T-cell (primary cell): ENCODE results near the gene SYCE3. TPM values are rescaled to one million over a fixed set of nuclear protein-coding genes. Genes with fewer than 3 reads are reported as not detected.

Experiments
- ATAC-seq, 4 experiments: fragments of 200-7000 bp in 3 of 4; fragments of 150-1000 bp in 1 of 4; cut with Tn5 transposase; replicated peaks in 1 of 4; 1 replicate in 3 of 4; 2 replicates in 1 of 4; pipeline ENCODE4 v1.10.0; 2021; ENCODE audit warnings: moderate library complexity in 3 of 4, mild to moderate bottlenecking in 2 of 4, moderate number of reproducible peaks in 1 of 4
- CTCF ChIA-PET, 2 donors: fragments of 300-600 bp; sonication (Branson Sonifier 250); formaldehyde crosslinking; loops; one replicate each; lab custom pipeline; 2022; ENCODE audit warnings: antibody characterized with exemption in 2 of 2; lab: Charles Lee
- POLR2A ChIA-PET, 2 donors: fragments of 300-600 bp; sonication (Branson Sonifier 250); formaldehyde crosslinking; loops; one replicate each; lab custom pipeline; 2022; ENCODE audit warnings: antibody characterized with exemption in 2 of 2; lab: Charles Lee
- DNase-seq, 35 experiments: peaks; one replicate each; pipeline versions ENCODE4 v3.0.0 to v3.0.0-alpha.2; 2013 to 2023
- H3K27ac ChIP-seq: one replicate; pipeline ENCODE4 v1.5.1; 2013; ENCODE audit warnings: low read length
- H3K27me3 ChIP-seq, 2 experiments: replicated peaks in 1 of 2; 1 replicate in 1 of 2; 2 replicates in 1 of 2; pipeline versions ENCODE4 v1.6.1 to v1.7.0; 2013; ENCODE audit warnings: low read length in 1 of 2, mixed read lengths in 1 of 2; ENCODE audit not compliant: control insufficient read depth in 2 of 2, insufficient read depth in 2 of 2; ENCODE audit errors: extremely low read depth in 1 of 2
- H3K36me3 ChIP-seq, 2 donors: 1 replicate in 1 of 2; 2 replicates in 1 of 2; pipeline versions ENCODE4 v1.6.1 to v1.7.0; 2013; ENCODE audit warnings: low read length in 1 of 2; ENCODE audit not compliant: control insufficient read depth in 2 of 2, insufficient read depth in 1 of 2; ENCODE audit errors: extremely low read depth in 1 of 2
- H3K4me1 ChIP-seq, 2 experiments: 1 replicate in 1 of 2; 2 replicates in 1 of 2; pipeline versions ENCODE4 v1.6.1 to v1.7.0; 2013; ENCODE audit warnings: low read length in 2 of 2, mixed read lengths in 1 of 2; ENCODE audit not compliant: insufficient read depth in 2 of 2, control insufficient read depth in 1 of 2; ENCODE audit errors: extremely low read depth in 1 of 2
- H3K4me3 ChIP-seq, 2 donors: 1 replicate in 1 of 2; 2 replicates in 1 of 2; pipeline versions ENCODE4 v1.5.1 to v1.7.0; 2013; ENCODE audit warnings: mild to moderate bottlenecking in 2 of 2, low read length in 1 of 2, moderate library complexity in 1 of 2; ENCODE audit not compliant: control insufficient read depth in 1 of 2; ENCODE audit errors: extremely low read depth in 1 of 2
- H3K9me3 ChIP-seq: 2 replicates; pipeline ENCODE4 v1.7.0; 2013
- H3K27ac Mint-ChIP-seq, 2 donors: one replicate each; pipeline ENCODE4 v1.8.0; 2020 to 2021; ENCODE audit warnings: mild to moderate bottlenecking in 2 of 2, mixed read lengths in 2 of 2
- H3K27me3 Mint-ChIP-seq, 2 donors: one replicate each; pipeline ENCODE4 v1.8.0; 2021 to 2022; ENCODE audit warnings: mixed read lengths in 2 of 2
- H3K36me3 Mint-ChIP-seq: one replicate; pipeline ENCODE4 v1.8.0; 2021; ENCODE audit warnings: mixed read lengths
- H3K4me1 Mint-ChIP-seq, 3 donors: one replicate each; pipeline ENCODE4 v1.8.0; 2020 to 2022; ENCODE audit warnings: mixed read lengths in 3 of 3, mild to moderate bottlenecking in 1 of 3
- H3K4me3 Mint-ChIP-seq, 3 donors: one replicate each; pipeline ENCODE4 v1.8.0; 2020 to 2022; ENCODE audit warnings: mild to moderate bottlenecking in 3 of 3, mixed read lengths in 3 of 3, moderate library complexity in 3 of 3
- H3K9me3 Mint-ChIP-seq, 3 donors: one replicate each; pipeline ENCODE4 v1.8.0; 2020 to 2022; ENCODE audit warnings: mixed read lengths in 3 of 3
- WGBS: methylation state at CpG from one replicate; pipeline ENCODE4 v1.1.5; 2013; ENCODE audit warnings: missing lambda C conversion rate; ENCODE audit not compliant: insufficient coverage; 5-methylcytosine and 5-hydroxymethylcytosine counted together
- total RNA-seq, 35 experiments: library from RNA in 6 of 35; stranded (reverse) in 6 of 35; fragments of 120-200 nt in 1 of 35; gene quantifications; one replicate each; pipeline versions ENCODE4 v1.2.1 to v1.2.4 and lab custom pipeline; 2013 to 2026

Gene SYCE3
- not detected for total RNA-seq
- total RNA-seq (2013), result not detected
- total RNA-seq (lab: John Stamatoyannopoulos, UW), result 0 to 0.21 (median 0) reads per million in 29 experiments

GRCh38 chr22:50562523-50563412 lies at the start of gene SYCE3:
Gene SYCE3 (minus strand): TSS chr22:50562919. CDS start chr22:50556405, 6,514 bp downstream.
- Histone ChIP-seq H3K4me3 (peak within 1 kb of the TSS; percentile 81 to 83), H3K27ac (peak within 1 kb of the TSS; percentile 52), H3K36me3 (no peaks in the 10 kb centered on the region), H3K9me3 (no peaks in the 10 kb centered on the region), H3K4me1 (peaks cover 0 to 17% of the 10 kb centered on the region in 2 experiments), H3K27me3 (peaks cover 0 to 5% of the 10 kb centered on the region in 2 experiments)
- H3K27ac Mint-ChIP-seq, result peak within 1 kb of the TSS; percentile 88 to 89
- H3K27me3 Mint-ChIP-seq, result no peaks in the 10 kb centered on the region
- no peaks in the 10 kb centered on the region for H3K36me3 Mint-ChIP-seq
- ChIA-PET CTCF (interaction anchor here in 1 of 2 donors (0.5 to 2.3 kb wide), 10 partner anchors 15 to 229 kb away, joined by 3 to 15 read pairs (median 4); partner anchors contain the start of genes LMF2 and SCO2), POLR2A (interaction anchor here in 1 of 2 donors (0.5 to 1.2 kb wide), 4 partner anchors 14 to 57 kb away, joined by 4 to 7 read pairs (median 4); partner anchors contain the start of gene NCAPH2)
- H3K4me1 Mint-ChIP-seq, result peaks cover 17 to 20% (median 17%) of the 10 kb centered on the region in 3 donors
- ATAC-seq (peak; percentile 93 to 98 (median 95)), DNase-seq (peak; percentile 89 to 98 (median 96))
- peak within 1 kb of the TSS; percentile 90 to 93 (median 90) for H3K4me3 Mint-ChIP-seq
- WGBS, result 2% methylated on average over 50 of the region's 61 CpGs
- no peaks in the 10 kb centered on the region for H3K9me3 Mint-ChIP-seq

GRCh38 chr22:50612168-50612527 lies 49.4 kb upstream of the SYCE3 start:
- CTCF ChIA-PET, result interaction anchor here in 1 of 2 donors (0.8 kb wide), 1 partner anchor 9 kb away, joined by 3 read pairs; no protein-coding TSS in a partner anchor
- Mint-ChIP-seq H3K27me3 (peaks cover 22 to 31% of the 10 kb centered on the region in 2 donors), H3K27ac (no peak overlapping the region), H3K9me3 (no peaks in the 10 kb centered on the region), H3K36me3 (no peaks in the 10 kb centered on the region), H3K4me3 (no peak overlapping the region), H3K4me1 (peaks cover 4 to 7% (median 6%) of the 10 kb centered on the region in 3 donors)
- H3K27me3 ChIP-seq, result peaks cover 0 to 44% of the 10 kb centered on the region in 2 experiments
- no peak overlapping the region for H3K27ac ChIP-seq
- H3K36me3 ChIP-seq, result no peaks in the 10 kb centered on the region
- no peaks in the 10 kb centered on the region for H3K4me1 ChIP-seq
- DNase-seq (no peak), ATAC-seq (no peak)
- POLR2A ChIA-PET, result no interaction called here
- WGBS, result 73% methylated on average over 4 of the region's 6 CpGs
- H3K4me3 ChIP-seq, result no peak overlapping the region
- no peaks in the 10 kb centered on the region for H3K9me3 ChIP-seq

GRCh38 chr22:50611341-50612060 lies 48.8 kb upstream of the SYCE3 start:
- POLR2A ChIA-PET, result no interaction called here
- no peaks in the 10 kb centered on the region for H3K36me3 ChIP-seq
- H3K4me1 ChIP-seq, result no peaks in the 10 kb centered on the region
- H3K27ac ChIP-seq, result no peak overlapping the region
- Mint-ChIP-seq H3K4me3 (no peak overlapping the region), H3K27me3 (peaks cover 25 to 36% of the 10 kb centered on the region in 2 donors), H3K27ac (no peak overlapping the region), H3K9me3 (no peaks in the 10 kb centered on the region), H3K4me1 (peaks cover 4 to 7% (median 6%) of the 10 kb centered on the region in 3 donors), H3K36me3 (no peaks in the 10 kb centered on the region)
- DNase-seq, result no peak
- H3K27me3 ChIP-seq, result peaks cover 0 to 51% of the 10 kb centered on the region in 2 experiments
- CTCF ChIA-PET, result no interaction called here
- no peak overlapping the region for H3K4me3 ChIP-seq
- WGBS, result 86% methylated on average over 23 of the region's 26 CpGs
- no peaks in the 10 kb centered on the region for H3K9me3 ChIP-seq
- ATAC-seq, result no peak

GRCh38 chr22:50610581-50610980 lies 47.9 kb upstream of the SYCE3 start:
- CTCF ChIA-PET, result no interaction called here
- ATAC-seq (no peak), DNase-seq (no peak)
- H3K27me3 ChIP-seq, result peaks cover 0 to 60% of the 10 kb centered on the region in 2 experiments
- Mint-ChIP-seq H3K4me1 (peaks cover 4 to 7% (median 6%) of the 10 kb centered on the region in 3 donors), H3K27ac (no peak overlapping the region), H3K9me3 (no peaks in the 10 kb centered on the region), H3K27me3 (peaks cover 25 to 45% of the 10 kb centered on the region in 2 donors), H3K36me3 (no peaks in the 10 kb centered on the region), H3K4me3 (no peak overlapping the region)
- 91% methylated on average over 8 of the region's 17 CpGs for WGBS
- POLR2A ChIA-PET, result no interaction called here
- no peak overlapping the region for H3K27ac ChIP-seq
- no peaks in the 10 kb centered on the region for H3K4me1 ChIP-seq
- H3K36me3 ChIP-seq, result no peaks in the 10 kb centered on the region
- H3K4me3 ChIP-seq, result no peak overlapping the region
- H3K9me3 ChIP-seq, result no peaks in the 10 kb centered on the region

- ATAC-seq, result no peak
- Histone ChIP-seq H3K4me1 (no peaks in the 10 kb centered on the region), H3K27ac (no peak overlapping the region), H3K27me3 (peaks cover 0 to 65% of the 10 kb centered on the region in 2 experiments), H3K36me3 (no peaks in the 10 kb centered on the region), H3K9me3 (no peaks in the 10 kb centered on the region), H3K4me3 (no peak overlapping the region)
- Mint-ChIP-seq H3K9me3 (no peaks in the 10 kb centered on the region), H3K36me3 (no peaks in the 10 kb centered on the region), H3K4me1 (peaks cover 4 to 7% (median 6%) of the 10 kb centered on the region in 3 donors), H3K4me3 (no peak overlapping the region), H3K27ac (no peak overlapping the region), H3K27me3 (peaks cover 25 to 50% of the 10 kb centered on the region in 2 donors)
- ChIA-PET CTCF (interaction anchor here in 1 of 2 donors (0.7 kb wide), 1 partner anchor 280 kb away, joined by 3 read pairs; no protein-coding TSS in a partner anchor), POLR2A (no interaction called here)
- WGBS, result 79% methylated on average over 11 of the region's 11 CpGs
- no peak for DNase-seq
Observed at GRCh38 chr22:50610041-50610451, 47.3 kb upstream of the SYCE3 start.

GRCh38 chr22:50609599-50609998 lies 46.9 kb upstream of the SYCE3 start:
- H3K36me3 ChIP-seq, result no peaks in the 10 kb centered on the region
- ChIA-PET POLR2A (no interaction called here), CTCF (interaction anchor here in 1 of 2 donors (0.7 kb wide), 1 partner anchor 279 kb away, joined by 3 read pairs; no protein-coding TSS in a partner anchor)
- WGBS, result 82% methylated on average over 7 of the region's 12 CpGs
- ATAC-seq, result no peak
- H3K4me3 ChIP-seq, result no peak overlapping the region
- Mint-ChIP-seq H3K27ac (no peak overlapping the region), H3K36me3 (no peaks in the 10 kb centered on the region), H3K4me1 (peaks cover 4 to 7% (median 6%) of the 10 kb centered on the region in 3 donors), H3K4me3 (no peak overlapping the region), H3K9me3 (no peaks in the 10 kb centered on the region), H3K27me3 (peaks cover 25 to 50% of the 10 kb centered on the region in 2 donors)
- no peak for DNase-seq
- peaks cover 0 to 70% of the 10 kb centered on the region in 2 experiments for H3K27me3 ChIP-seq
- no peaks in the 10 kb centered on the region for H3K4me1 ChIP-seq
- H3K9me3 ChIP-seq, result no peaks in the 10 kb centered on the region
- no peak overlapping the region for H3K27ac ChIP-seq
